ENCODE results near the gene LIPC.

Gene LIPC

GRCh38 chr15:58538225-58538727 lies 106.5 kb downstream of the LIPC start:
- DNase-seq (ENCODE audit: low read depth in 2 of 2): no peak

DNA sequence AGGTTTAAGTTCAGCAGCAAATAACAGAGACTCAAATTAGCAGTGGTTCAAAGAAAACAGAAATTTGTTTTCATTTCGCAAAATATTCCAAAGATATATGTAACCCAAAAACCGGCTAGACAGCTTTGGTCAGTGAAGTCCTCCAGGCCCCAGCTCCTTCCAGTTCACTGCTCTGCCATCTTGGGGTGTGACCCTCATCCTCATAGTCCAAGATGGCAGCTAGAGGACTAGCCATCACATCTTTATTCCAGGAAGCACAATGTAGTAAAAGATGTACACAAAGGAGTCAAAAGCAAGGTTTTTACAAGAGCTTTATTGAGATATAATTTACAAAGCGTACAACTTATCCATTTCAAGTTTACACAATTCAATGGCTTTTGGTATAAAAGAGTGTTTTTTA lies 107.1 kb downstream of the LIPC start:
- no peak for DNase-seq (ENCODE audit: low read depth in 2 of 2)

DNA sequence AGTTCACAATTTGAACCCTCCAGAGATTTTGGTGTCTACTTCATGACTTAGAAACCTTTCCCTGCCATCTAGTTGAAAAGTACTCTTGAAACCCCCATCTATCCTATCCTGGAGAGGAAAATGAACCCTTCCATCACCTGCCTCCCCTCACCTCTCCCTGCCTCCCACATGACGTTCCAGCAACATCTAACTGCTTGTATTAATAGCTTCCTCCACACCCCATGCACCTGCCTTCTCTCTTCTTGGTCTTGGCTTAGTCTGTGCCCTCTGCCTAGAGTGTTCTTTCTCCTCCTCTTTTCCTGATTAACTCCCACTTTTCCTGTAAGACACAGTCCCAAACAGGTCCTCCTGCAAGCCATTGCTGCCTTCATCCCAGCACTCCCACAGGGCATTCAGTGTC lies 107.8 kb downstream of the LIPC start:
- no peak for DNase-seq (ENCODE audit: low read depth in 2 of 2)

GRCh38 chr15:58541410-58542087 lies 109.8 kb downstream of the LIPC start:
- no peak for DNase-seq (ENCODE audit: low read depth in 2 of 2)

DNA sequence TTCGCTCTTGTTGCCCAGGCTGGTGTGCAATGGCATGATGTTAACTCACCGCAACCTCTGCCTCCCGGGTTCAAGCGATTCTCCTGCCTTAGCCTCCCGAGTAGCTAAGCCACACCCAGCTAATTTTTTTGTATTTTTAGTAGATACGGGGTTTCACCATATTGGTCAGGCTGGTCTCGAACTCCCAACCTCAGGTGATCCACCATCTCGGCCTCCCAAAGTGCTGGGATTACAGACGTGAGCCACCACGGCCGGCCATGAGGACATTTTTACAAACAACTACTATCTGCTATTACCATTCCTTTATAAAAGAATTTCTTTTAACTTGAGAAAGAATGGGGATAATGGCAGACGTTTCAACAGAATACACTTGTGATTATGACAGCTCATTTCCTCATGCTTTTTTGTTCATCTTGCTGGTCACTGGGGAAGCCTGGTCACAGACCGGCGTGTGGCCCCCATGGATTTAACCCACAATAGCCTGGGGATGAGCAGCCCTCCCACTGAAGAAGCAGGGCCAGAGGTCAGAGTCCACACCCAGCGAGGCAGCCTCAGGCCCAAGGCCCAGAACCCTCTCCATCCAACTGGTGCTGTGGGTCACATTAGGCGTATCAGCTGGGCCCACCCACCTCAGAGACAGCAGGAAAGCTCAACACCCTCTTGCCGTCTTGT lies 112.0 kb downstream of the LIPC start:
- no peak for DNase-seq (ENCODE audit: low read depth in 2 of 2)

DNA sequence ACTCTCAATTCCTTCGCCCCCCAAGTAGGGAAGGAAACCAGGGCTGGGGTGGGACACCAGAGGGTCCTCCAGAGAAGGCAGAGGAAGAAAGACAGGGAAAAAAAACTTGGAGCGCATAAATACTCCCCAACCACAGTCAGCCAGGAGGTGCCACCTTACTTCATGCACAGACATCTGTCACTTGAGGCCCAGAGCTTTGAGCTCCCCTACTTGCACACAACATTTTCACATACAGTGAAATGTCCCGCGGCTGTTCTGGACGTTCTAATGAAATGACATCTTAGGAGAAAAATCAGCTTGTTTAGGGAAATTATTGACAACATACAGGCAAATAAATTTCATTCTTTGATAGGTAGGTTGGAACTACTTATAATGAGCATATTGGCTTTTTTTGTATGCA lies 113.0 kb downstream of the LIPC start:
- no peak for DNase-seq (ENCODE audit: low read depth in 2 of 2)

DNA sequence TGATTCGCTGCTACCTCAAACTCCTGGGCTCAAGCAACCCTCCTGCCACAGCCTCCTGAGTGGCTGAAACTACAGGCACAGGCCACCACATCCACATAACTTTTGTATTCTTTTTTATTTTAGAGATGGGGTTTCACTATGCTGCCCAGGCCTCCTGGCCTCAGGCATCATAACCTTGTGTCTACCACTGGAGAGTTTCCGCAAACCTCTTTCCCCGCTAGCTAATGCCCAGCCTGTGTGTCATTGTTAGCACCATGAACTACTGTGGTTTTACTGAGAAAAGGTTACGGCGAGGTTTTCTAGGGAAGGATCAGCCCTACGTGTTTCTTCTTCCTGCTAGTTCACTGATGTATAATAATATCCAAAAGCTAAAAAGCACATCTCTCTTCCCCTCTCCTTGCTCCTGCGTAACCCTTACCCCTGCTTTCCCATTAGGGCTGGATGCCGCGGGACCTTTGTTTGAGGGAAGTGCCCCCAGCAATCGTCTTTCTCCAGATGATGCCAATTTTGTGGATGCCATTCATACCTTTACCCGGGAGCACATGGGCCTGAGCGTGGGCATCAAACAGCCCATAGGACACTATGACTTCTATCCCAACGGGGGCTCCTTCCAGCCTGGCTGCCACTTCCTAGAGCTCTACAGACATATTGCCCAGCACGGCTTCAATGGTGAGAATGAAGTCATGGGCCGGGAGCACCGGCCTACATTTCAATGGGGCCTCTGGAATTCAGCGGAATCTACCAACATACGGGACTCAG lies 113.7 kb downstream of the LIPC start:
- DNase-seq (ENCODE audit: low read depth in 2 of 2): peak in 1 of 2 donors; percentile 8

DNA sequence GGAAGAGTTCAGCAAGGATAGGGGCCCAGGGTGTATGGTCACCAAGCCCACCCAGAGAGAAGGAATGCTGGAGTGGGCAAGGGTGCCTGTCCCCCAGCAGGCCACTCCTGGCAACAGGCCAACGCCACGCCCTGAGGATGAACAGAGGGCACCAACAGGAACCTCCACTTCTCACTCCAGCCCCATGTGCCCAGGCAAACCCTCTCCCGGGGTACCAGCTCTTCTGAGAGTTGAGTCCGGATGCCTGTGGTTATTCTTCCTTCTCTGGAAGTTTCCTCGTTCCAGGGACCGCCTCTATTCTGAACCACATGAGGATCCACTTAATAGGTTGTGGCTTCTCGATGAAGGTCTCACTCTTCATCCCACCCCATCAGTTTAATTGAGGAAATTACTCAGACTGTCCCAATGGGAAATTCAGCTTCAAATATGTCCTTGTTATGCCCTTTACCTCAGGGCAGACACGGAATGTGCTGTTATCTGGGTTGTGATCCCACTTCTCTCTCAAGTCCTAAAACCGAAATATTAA lies 114.3 kb downstream of the LIPC start:
- no peak for DNase-seq (ENCODE audit: low read depth in 2 of 2)

DNA sequence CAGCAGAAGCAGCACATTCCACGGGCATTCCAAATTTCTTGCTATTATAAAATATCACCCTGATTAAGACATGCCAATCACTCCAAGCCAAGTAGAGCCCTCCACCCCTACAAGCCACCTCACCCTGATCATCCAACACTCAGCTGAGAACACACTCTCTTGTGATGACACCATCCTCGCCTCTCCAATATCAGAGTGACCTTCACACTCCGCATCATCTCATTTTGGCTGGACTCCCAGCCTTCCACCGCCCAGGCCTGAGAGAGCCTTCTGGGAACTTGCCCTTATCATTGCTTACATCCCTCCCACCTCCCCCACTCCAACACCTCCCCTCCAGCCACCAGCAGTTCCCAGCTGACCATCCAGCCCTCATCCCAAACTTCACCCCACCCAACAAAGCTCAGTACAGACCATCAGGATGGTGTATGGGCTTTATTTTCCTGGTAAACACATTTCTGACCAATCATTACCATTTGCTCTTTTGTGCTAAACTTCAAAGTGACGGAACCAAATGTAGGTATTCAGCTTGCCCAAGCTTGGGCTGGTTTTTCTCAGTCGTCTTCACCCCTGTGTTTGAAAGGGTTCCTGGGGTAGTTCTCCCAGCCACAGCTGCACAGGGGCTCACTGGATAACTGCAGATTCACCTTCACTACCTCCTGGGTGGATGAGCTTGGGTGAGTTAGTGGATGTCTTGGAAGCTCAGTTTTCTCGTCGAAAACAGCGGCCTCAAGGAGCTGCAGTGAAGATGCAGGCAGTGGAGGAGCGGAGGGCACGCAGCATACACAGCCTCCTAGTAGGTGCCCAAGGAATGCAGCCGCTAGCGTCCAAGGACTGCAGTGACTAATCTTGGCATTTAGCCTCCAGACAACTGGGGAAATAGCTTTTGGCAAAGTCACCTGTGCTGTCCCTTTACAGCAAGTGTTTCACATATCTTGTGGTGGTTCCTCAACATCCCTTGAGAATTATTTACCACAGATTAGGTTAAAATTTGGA lies 115.1 kb downstream of the LIPC start:
- no peak for DNase-seq (ENCODE audit: low read depth in 2 of 2)

GRCh38 chr15:58547628-58548307 lies 116.0 kb downstream of the LIPC start:
- no peak for DNase-seq (ENCODE audit: low read depth in 2 of 2)

- no peak for DNase-seq (ENCODE audit: low read depth in 2 of 2)
Measured at GRCh38 chr15:58548308-58549012, 116.7 kb downstream of the LIPC start.

- no peak for DNase-seq (ENCODE audit: low read depth in 2 of 2)
Measured at GRCh38 chr15:58549013-58549784, 117.4 kb downstream of the LIPC start.

- DNase-seq (ENCODE audit: low read depth in 2 of 2): no peak
Measured at GRCh38 chr15:58549785-58550074, 117.9 kb downstream of the LIPC start.

- DNase-seq (ENCODE audit: low read depth in 2 of 2): no peak
Measured at GRCh38 chr15:58551084-58551763, 119.4 kb downstream of the LIPC start.

- no peak for DNase-seq (ENCODE audit: low read depth in 2 of 2)
Measured at GRCh38 chr15:58551764-58552504, 120.1 kb downstream of the LIPC start.

DNA sequence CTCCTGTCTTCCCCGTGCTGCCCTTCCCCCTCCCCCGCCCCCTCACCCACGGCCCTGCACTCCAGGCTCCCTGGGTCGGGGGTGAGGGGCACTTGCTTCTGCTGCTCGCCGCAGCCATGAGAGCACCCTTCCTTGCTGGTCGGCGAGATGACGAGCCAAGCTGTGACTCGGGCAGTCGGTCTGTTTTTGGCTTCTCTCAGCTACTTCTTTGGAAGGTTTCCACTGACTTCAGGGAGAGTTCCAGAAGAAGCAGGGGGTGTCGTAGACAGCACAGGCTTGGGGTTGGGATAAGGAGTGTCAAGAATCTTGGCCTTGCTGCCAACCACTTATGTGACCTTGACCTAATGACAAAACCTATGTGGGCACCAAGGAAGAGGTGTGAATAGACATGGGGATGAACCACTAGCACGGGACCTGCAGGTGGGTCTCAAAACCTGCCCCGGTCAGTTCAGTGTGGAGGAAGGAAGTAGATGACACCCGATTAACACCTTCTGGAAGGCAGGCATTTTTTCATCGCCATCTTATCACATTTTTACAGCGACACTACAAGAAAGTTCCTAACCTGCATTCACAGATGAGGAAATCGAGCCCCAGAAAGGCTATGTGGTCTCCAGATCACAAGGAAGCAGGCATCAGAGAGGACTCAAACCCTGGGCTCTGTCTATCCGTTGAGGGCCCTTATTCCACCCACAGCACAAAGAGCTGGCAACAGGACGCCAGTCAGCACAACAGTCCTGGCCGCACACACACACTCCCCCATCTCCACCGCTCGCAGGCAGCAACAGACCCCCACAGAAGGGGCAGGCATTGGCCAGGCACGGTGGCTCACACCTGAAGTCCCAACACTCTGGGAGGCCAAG lies 120.9 kb downstream of the LIPC start:
- DNase-seq (ENCODE audit: low read depth in 2 of 2): no peak

DNA sequence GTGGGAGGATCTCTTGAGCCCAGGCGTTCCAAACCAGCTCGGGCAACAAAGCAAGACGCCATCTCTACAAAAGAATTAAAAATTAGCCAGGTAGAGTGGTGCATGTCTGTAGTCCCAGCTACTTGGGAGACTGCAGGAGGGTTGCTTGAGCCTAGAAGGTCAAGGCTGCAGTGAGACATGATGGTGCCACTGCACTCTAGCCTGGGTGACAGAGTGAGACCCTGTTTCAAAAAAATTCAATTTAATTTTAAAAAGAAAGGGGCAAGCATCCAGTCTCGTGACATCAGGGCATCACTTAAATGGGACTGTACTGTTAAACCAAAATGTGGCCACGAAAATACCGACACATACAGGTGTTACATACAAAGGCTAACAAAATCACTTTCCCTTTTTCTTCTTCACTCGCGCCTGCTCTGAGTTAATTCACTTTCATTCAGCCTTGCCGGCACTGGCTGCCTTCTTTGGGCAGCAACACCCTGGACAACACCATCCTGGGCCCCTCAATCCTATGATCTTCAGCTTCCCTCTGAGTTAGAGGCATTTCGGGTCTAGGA lies 121.7 kb downstream of the LIPC start:
- DNase-seq (ENCODE audit: low read depth in 2 of 2): no peak

Data from stimulated activated CD8-positive, alpha-beta memory T cell treated with anti-CD3 and anti-CD28 coated beads, Interleukin-15, amount 100 ng/mL, for 4 hours (primary cell).